PC-9 (cell line): ENCODE results near the gene SUN1. TPM values are rescaled to one million over a fixed set of nuclear protein-coding genes. Genes with fewer than 3 reads are reported as not detected.

ENCODE experiments used
- BruUV-seq: library from RNA; stranded (reverse); fragments of 400-500 nt; replicated peaks from 2 replicates; lab custom pipeline; 2021; lab: Mats Ljungman, UMichigan
- CTCF ChIA-PET: fragments of 300-600 bp; sonication (Branson Sonifier 250); formaldehyde crosslinking; loops from one replicate; lab custom pipeline; 2022; ENCODE audit warnings: antibody characterized with exemption; lab: Charles Lee
- POLR2A ChIA-PET: fragments of 300-600 bp; sonication (Branson Sonifier 250); formaldehyde crosslinking; loops from one replicate; lab custom pipeline; 2022; ENCODE audit warnings: antibody characterized with exemption; ENCODE audit not compliant: unreplicated experiment; lab: Charles Lee
- DNase-seq, 2 experiments: peaks; one replicate each; pipeline versions ENCODE4 v3.0.0 to v3.0.0-alpha.2; 2015 to 2022; ENCODE audit warnings: mixed read lengths in 1 of 2
- H2AFZ ChIP-seq: fragments of 200-600 bp; sonication (generic); 2 replicates; pipeline ENCODE4 v1.8.1; 2017; ENCODE audit warnings: antibody characterized with exemption
- H3F3A ChIP-seq: fragments of 200-600 bp; sonication (generic); 2 replicates; pipeline ENCODE4 v1.8.1; 2017; ENCODE audit warnings: antibody characterized with exemption, mild to moderate bottlenecking, low read depth; ENCODE audit not compliant: insufficient read depth
- H3K27ac ChIP-seq: fragments of 200-600 bp; sonication (generic); 2 replicates; pipeline ENCODE4 v1.6.1; 2016; ENCODE audit warnings: mixed run types
- H3K27me3 ChIP-seq: fragments of 200-600 bp; sonication (generic); 2 replicates; pipeline ENCODE4 v1.6.1; 2016; ENCODE audit warnings: low read depth, mixed run types; ENCODE audit not compliant: insufficient read depth
- H3K36me3 ChIP-seq: fragments of 200-600 bp; sonication (generic); 2 replicates; pipeline ENCODE4 v1.6.1; 2016; ENCODE audit warnings: low read depth, mixed run types
- H3K4me1 ChIP-seq: fragments of 200-600 bp; sonication (generic); replicated peaks from 2 replicates; pipeline ENCODE4 v1.6.1; 2016; ENCODE audit warnings: mixed run types; ENCODE audit not compliant: insufficient read depth
- H3K4me2 ChIP-seq: fragments of 200-600 bp; sonication (generic); 2 replicates; pipeline ENCODE4 v1.6.1; 2017; ENCODE audit warnings: mixed run types
- H3K4me3 ChIP-seq: fragments of 200-600 bp; sonication (generic); 2 replicates; pipeline ENCODE4 v1.6.1; 2016; ENCODE audit warnings: mixed run types
- H3K79me2 ChIP-seq: fragments of 200-600 bp; sonication (generic); 2 replicates; pipeline ENCODE4 v1.6.1; 2017; ENCODE audit warnings: low read depth, mixed run types
- H3K9me2 ChIP-seq: fragments of 200-600 bp; sonication (generic); 2 replicates; pipeline ENCODE4 v1.8.1; 2017; ENCODE audit warnings: mild to moderate bottlenecking; ENCODE audit not compliant: insufficient read depth
- H3K9me3 ChIP-seq: fragments of 200-600 bp; sonication (generic); 2 replicates; pipeline ENCODE4 v1.8.1; 2016; ENCODE audit warnings: low read depth; ENCODE audit not compliant: insufficient read depth
- H4K20me1 ChIP-seq: fragments of 200-600 bp; sonication (generic); 2 replicates; pipeline ENCODE4 v1.8.1; 2017; ENCODE audit not compliant: insufficient read depth
- CTCF ChIP-seq: fragments of 200-600 bp; sonication (generic); conservative IDR thresholded peaks from 2 replicates; pipeline ENCODE4 v1.6.1; 2017; ENCODE audit warnings: mixed run types, antibody characterized with exemption, mild to moderate bottlenecking, moderate library complexity
- EZH2 ChIP-seq: fragments of 200-600 bp; sonication (generic); IDR thresholded peaks from 2 replicates; pipeline ENCODE4 v1.8.0; 2017; ENCODE audit warnings: antibody characterized with exemption, low read depth
- intact Hi-C: fragments of 100-400 bp; cut with micrococcal nuclease; formaldehyde crosslinking; loops from one replicate; pipeline ENCODE4 v1.10.0; 2022; ENCODE audit not compliant: unreplicated experiment
- total RNA-seq: library from RNA; stranded (reverse); gene quantifications from 2 replicates; pipeline ENCODE4 v1.2.3, GENCODE V29; 2021

SUN1 gene
- total RNA-seq, 1 experiment from 2014 or later = 245 TPM

- Histone ChIP-seq H3K27me3 (no peaks in the 10 kb centered on the region), H3K4me2 (no peak overlapping the region), H4K20me1 (no peaks in the 10 kb centered on the region), H3F3A (peaks cover 5% of the 10 kb centered on the region), H2AFZ (no peak overlapping the region), H3K27ac (no peak overlapping the region), H3K4me1 (no peaks in the 10 kb centered on the region), H3K79me2 (no peaks in the 10 kb centered on the region), H3K9me2 (no peaks in the 10 kb centered on the region), H3K4me3 (no peak overlapping the region), H3K9me3 (no peaks in the 10 kb centered on the region), H3K36me3 (peaks cover 48% of the 10 kb centered on the region)
- ChIA-PET CTCF (no interaction called here), POLR2A (no interaction called here)
- no peak for TF ChIP-seq CTCF
- TF ChIP-seq EZH2 = no peak
- intact Hi-C loops = no loop called here
- DNase-seq = no peak
- no TSS peak for BruUV-seq
Observed at GRCh38 chr7:856444-857095, 24.3 kb downstream of the SUN1 start.

GRCh38 chr7:857661-858060 is 25.4 kb downstream of the SUN1 start:
- H3K9me2 ChIP-seq = no peaks in the 10 kb centered on the region
- BruUV-seq = no TSS peak

GRCh38 chr7:859359-860030 is 27.2 kb downstream of the SUN1 start:
- no peak overlapping the region for H3K4me3 ChIP-seq
- no peak for DNase-seq
- intact Hi-C loops = no loop called here
- H3K4me1 ChIP-seq = no peaks in the 10 kb centered on the region
- H2AFZ ChIP-seq = no peak overlapping the region
- POLR2A ChIA-PET = no interaction called here
- H3K9me3 ChIP-seq = no peaks in the 10 kb centered on the region
- no TSS peak for BruUV-seq
- H3K27me3 ChIP-seq = no peaks in the 10 kb centered on the region
- no peak for TF ChIP-seq EZH2
- TF ChIP-seq CTCF = no peak
- H3K4me2 ChIP-seq = no peak overlapping the region
- H3K27ac ChIP-seq = no peak overlapping the region
- CTCF ChIA-PET = no interaction called here
- H3F3A ChIP-seq = peaks cover 5% of the 10 kb centered on the region
- peaks cover 46% of the 10 kb centered on the region for H3K36me3 ChIP-seq
- H4K20me1 ChIP-seq = no peaks in the 10 kb centered on the region
- no peaks in the 10 kb centered on the region for H3K9me2 ChIP-seq
- H3K79me2 ChIP-seq = no peaks in the 10 kb centered on the region

More at GRCh38 chr7:857661-858060, 25.4 kb downstream of the SUN1 start:
- Histone ChIP-seq H2AFZ (no peak overlapping the region), H3K4me3 (no peak overlapping the region), H3K27ac (no peak overlapping the region), H3K4me1 (no peaks in the 10 kb centered on the region), H3F3A (peaks cover 5% of the 10 kb centered on the region), H3K4me2 (no peak overlapping the region), H4K20me1 (no peaks in the 10 kb centered on the region), H3K9me3 (no peaks in the 10 kb centered on the region), H3K79me2 (no peaks in the 10 kb centered on the region), H3K27me3 (no peaks in the 10 kb centered on the region), H3K36me3 (peaks cover 55% of the 10 kb centered on the region)
- ChIA-PET CTCF (no interaction called here), POLR2A (no interaction called here)
- TF ChIP-seq CTCF (no peak), EZH2 (no peak)
- intact Hi-C loops = no loop called here
- DNase-seq = no peak
